Uterus (tissue), 2 donors: ENCODE results near the gene ATP11A.

ENCODE experiments used
- CTCF ChIP-seq, 4 experiments: fragments of 200-600 bp in 2 of 4; fragments of 450-650 bp in 2 of 4; sonication (generic) in 2 of 4; IDR thresholded peaks; one replicate each; pipeline ENCODE4 v1.5.1; 2016 to 2019; ENCODE audit warnings: antibody characterized with exemption in 4 of 4, mild to moderate bottlenecking in 2 of 4, moderate library complexity in 1 of 4
- POLR2A ChIP-seq, 2 donors: fragments of 450-650 bp; IDR thresholded peaks; one replicate each; pipeline ENCODE4 v1.6.1; 2016; ENCODE audit warnings: antibody characterized with exemption in 2 of 2, mild to moderate bottlenecking in 1 of 2, moderate library complexity in 1 of 2

GRCh38 chr13:112855859-112856258 lies 166.0 kb downstream of the ATP11A start:
- TF ChIP-seq CTCF (IDR thresholded peaks at IDR 0.05) = no peak
- no peak for TF ChIP-seq POLR2A (IDR thresholded peaks at IDR 0.05)
